ENCODE measurements around the gene SPTBN4.

The SPTBN4 gene

DNA sequence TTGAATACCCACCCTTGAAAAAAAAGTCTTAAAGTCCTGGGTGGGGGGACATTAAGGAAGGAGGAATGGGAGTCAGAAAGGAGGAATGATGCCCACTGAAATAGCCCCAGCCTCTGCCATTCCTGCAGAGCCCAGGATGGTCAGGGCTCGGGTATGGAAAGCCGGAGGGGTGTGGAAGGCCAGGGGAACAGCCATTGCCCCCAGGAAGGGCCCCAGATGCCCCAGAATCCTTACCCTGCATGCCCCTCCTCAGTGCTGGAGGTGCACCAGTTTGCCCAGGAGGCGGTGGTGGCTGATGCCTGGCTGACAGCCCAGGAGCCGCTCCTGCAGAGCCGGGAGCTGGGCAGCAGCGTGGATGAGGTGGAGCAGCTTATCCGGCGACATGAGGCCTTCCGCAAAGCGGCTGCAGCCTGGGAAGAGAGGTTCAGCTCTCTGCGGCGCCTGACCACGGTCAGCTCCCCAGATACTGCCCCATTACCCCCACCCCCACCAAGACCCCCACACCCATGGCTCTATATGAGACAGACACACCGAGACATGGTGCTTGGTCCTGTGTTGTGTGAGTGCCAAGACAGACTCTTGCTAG is 99.2 kb downstream of the SPTBN4 start:
- DNase-seq (ENCODE audit: low spot score): no peak

- DNase-seq (ENCODE audit: low spot score): no peak
Measured at GRCh38 chr19:40567040-40567749, 100.4 kb downstream of the SPTBN4 start.

DNA sequence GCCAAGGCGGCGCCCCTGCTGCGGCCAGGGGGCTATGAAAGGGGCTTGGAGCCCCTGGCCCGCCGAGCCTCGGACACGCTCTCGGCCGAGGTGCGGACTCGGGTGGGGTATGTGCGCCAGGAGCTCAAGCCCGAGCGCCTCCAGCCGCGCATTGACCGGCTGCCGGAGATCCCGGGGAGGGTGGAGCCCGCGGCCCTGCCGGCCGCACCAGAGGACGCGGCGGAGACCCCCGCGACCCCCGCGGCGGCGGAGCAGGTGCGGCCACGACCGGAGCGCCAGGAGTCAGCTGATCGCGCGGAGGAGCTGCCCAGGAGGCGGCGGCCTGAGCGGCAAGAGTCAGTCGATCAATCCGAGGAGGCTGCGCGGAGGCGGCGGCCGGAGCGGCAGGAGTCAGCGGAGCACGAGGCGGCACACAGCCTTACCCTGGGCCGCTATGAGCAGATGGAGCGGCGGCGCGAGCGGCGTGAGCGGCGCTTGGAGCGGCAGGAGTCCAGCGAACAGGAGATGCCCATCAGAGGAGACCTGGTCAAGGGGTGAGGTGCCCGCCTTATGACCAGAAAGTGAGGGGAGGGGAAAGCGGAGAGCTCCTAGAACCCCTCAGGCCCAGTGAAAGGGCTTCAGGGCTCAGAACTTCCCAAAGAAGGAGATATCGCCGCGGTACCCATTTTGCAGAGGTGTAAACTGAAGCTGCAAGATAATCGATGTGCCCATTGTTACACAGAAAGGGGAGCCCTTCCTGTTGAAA is 101.1 kb downstream of the SPTBN4 start:
- no peak for DNase-seq (ENCODE audit: low spot score)

DNA sequence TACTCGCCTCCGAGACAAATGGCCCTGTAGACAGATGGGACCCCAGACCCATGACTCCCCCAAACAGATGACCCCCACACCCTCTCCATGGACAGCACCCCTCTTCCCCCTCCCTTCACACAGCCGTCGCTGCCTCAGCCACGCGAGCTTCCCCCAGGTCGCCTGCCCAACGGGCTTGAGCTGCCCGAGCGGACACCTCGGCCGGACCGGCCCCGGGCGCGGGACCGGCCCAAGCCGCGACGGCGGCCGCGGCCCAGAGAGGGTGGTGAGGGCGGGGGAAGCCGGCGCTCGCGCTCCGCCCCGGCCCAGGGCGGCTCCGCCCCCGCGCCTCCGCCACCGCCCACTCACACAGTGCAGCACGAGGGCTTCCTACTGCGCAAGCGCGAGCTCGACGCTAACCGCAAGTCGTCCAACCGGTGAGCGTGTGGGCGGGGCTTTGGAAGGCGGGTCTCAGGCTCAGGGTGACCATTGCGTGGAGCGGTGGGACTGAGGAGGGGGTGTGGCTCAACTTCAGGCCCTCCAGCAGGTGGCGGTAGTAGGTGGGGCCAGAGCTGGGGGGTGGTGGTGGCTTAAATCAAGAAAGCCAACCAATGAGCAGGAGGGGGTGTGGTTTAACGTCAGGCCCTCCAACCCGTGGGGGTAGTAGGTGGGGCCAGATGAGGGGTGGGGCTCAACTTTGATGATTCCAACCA is 103.7 kb downstream of the SPTBN4 start:
- peak; percentile 99 for DNase-seq (ENCODE audit: low spot score)

DNA sequence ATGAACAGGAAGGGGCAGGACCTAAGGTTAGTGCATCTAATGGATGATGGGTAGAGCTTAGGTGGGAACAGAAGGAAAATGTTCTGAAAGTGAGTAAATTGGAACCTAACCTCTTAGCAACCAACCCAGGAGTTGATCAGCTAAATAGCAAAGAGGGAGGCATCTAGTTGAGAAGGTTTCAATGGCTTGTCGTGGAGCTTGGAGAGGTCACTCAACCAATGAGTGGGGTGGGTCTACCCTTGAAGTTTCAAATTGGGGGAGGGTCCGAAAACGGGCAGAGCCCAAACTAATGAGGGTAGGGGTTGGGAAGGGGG is 104.2 kb downstream of the SPTBN4 start:
- no peak for DNase-seq (ENCODE audit: low spot score)

- DNase-seq (ENCODE audit: low spot score): no peak
Measured at GRCh38 chr19:40571831-40572495, 105.2 kb downstream of the SPTBN4 start.

DNA sequence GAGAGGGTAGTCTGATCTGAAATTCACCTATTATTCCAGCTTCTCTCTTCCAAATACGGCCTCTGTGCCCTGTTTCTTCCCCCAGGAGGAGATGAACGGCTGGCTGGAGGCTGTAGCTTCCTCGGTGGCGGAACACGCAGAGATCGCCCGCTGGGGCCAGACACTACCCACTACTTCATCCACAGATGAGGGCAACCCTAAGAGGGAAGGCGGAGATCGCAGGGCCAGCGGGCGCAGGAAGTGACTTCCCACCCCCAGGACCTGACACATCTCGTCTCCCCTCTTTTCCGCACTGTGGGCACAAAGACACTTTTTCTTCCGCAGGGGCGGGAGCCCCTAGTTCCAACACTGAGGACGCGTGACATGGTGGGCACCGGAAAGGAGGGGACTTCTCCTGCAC is 108.5 kb downstream of the SPTBN4 start:
- DNase-seq (ENCODE audit: low spot score): no peak

GRCh38 chr19:40576151-40576584 is 109.4 kb downstream of the SPTBN4 start:
- DNase-seq (ENCODE audit: low spot score): no peak

DNA sequence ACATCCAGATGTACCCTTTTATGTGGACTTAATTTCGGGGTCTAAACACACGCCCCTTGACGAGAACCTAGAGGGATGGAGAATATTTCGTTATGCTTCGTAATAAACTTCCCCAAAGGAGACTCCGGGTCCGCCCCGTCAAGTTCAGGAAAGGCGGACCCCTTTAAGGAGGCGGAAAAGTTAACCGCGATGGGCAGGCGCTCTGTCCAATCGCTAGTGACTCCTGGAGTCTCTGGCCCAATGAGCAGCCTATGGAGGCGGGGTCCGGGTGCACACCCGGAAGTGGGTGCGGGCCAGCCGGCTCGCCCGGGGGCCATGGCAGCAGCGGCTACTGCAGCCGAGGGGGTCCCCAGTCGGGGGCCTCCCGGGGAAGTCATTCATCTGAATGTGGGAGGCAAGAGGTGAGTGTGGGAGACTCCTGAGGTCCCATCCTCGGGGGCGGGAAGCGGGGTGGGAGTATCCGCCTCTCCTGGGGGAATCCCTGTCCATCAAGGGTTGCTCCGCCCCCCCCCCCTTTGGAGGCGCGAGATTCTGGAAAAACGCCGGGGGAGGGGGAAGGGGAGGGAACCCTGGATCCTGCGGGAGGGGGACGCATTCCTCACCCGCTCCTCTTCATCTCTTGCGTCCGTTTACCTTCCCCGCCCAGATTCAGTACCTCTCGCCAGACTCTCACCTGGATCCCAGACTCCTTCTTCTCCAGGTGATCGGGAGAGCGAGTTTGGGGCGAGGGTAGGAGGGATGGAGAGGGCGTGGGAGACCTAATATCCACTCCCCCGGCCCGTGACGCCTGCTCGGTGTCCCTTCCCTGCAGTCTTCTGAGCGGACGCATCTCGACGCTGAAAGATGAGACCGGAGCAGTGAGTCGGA is 110.0 kb downstream of the SPTBN4 start, which contains the start of gene SHKBP1:
Gene SHKBP1, plus strand, starts transcription at position 289 of the 867 bp plus-strand sequence. Its CDS starts 27 bp downstream, at position 316.
- DNase-seq (ENCODE audit: low spot score): peak; percentile 100

DNA sequence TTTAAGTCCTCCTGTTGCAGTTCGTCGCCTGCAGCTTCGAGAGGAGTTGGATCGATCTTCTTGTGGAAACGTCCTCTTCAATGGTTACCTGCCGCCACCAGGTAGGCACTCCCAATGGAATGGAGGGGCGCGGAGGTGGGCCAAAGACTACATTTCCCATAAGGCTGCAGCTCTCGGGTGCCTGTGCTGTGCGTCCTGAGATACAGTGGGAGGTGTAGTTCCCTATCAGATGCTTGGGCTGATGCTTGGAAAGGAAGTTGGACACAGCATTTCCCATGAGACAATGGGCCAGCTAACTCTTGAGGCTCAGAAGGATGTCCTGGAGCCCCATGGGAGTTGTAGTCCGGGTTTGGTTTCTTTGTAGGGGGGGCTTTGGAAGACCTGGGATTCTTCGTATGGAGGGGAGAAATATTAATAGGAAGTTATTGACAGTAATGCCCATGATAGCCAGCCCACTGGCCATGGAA is 111.7 kb downstream of the SPTBN4 start:
- no peak for DNase-seq (ENCODE audit: low spot score)

GRCh38 chr19:40580619-40581018 is 113.8 kb downstream of the SPTBN4 start:
- no peak for DNase-seq (ENCODE audit: low spot score)

GRCh38 chr19:40581531-40581930 is 114.7 kb downstream of the SPTBN4 start:
- no peak for DNase-seq (ENCODE audit: low spot score)

- DNase-seq (ENCODE audit: low spot score): no peak
Measured at GRCh38 chr19:40582467-40582866, 115.7 kb downstream of the SPTBN4 start.

DNA sequence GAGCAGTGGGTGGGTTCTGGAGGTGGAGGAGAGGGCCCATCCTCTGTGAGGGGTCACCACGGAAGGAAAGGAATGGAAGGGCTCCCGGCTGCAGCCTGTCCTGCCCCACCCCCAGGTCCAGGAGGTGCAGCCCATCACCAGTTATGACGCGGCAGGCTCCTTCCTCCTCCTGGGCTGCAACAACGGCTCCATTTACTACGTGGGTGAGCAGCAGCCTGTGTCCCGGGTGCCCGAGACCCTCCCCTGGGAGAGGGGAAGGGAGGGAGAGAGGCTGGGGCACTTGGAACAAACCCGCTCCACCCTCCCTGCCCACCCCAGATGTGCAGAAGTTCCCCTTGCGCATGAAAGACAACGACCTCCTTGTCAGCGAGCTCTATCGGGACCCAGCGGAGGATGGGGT is 116.5 kb downstream of the SPTBN4 start:
- no peak for DNase-seq (ENCODE audit: low spot score)

DNA sequence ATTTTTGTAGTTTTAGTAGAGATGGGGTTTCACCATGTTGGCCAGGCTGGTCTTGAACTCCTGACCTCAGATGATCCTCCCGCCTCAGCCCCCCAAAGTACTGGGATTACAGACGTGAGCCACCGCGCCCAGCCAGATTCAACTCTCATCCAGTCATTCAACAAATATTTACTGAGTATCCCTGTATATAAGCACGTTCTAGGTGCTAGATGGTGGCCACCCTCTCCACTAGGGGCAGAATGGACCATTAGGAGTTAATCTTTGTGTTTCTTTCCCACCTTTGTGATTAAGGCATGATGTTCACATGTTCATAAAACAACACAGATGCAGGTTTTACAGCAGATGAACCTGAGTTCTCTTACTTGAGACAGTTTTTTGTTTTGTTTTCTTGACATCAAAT is 117.2 kb downstream of the SPTBN4 start:
- no peak for DNase-seq (ENCODE audit: low spot score)

GRCh38 chr19:40585241-40585981 is 118.6 kb downstream of the SPTBN4 start:
- DNase-seq (ENCODE audit: low spot score): no peak

GRCh38 chr19:40585982-40586422 is 119.2 kb downstream of the SPTBN4 start:
- DNase-seq (ENCODE audit: low spot score): no peak

GRCh38 chr19:40586611-40587010 is 119.8 kb downstream of the SPTBN4 start:
- no peak for DNase-seq (ENCODE audit: low spot score)

GRCh38 chr19:40588110-40588854 is 121.5 kb downstream of the SPTBN4 start:
- DNase-seq (ENCODE audit: low spot score): no peak

Data from hepatic stellate cell (primary cell).